Sigmoid colon (tissue), 7 donors: ENCODE results near the gene ANGPT4. TPM values are rescaled to one million over a fixed set of nuclear protein-coding genes. Genes with fewer than 3 reads are reported as not detected.

Experiments used
- DNase-seq: peaks from one replicate; pipeline ENCODE4 v3.0.0-alpha.2; 2019
- H3K27ac ChIP-seq, 4 donors: fragments of 200-600 bp; sonication (generic); one replicate each; pipeline ENCODE4 v1.5.1; 2016 to 2019; ENCODE audit warnings: mild to moderate bottlenecking in 1 of 4
- H3K27me3 ChIP-seq, 3 donors: fragments of 200-600 bp; sonication (generic); one replicate each; pipeline ENCODE4 v1.5.1; 2019; ENCODE audit warnings: mild to moderate bottlenecking in 1 of 3
- H3K36me3 ChIP-seq, 4 donors: fragments of 200-600 bp; sonication (generic); one replicate each; pipeline ENCODE4 v1.5.1; 2016 to 2019
- H3K4me1 ChIP-seq, 4 donors: fragments of 200-600 bp; sonication (generic); one replicate each; pipeline ENCODE4 v1.5.1; 2017 to 2019
- H3K4me3 ChIP-seq, 4 donors: fragments of 200-600 bp; sonication (generic); one replicate each; pipeline ENCODE4 v1.5.1; 2017 to 2019; ENCODE audit warnings: mild to moderate bottlenecking in 2 of 4, moderate library complexity in 1 of 4
- H3K9me3 ChIP-seq, 4 donors: fragments of 200-600 bp in 3 of 4; sonication (generic) in 3 of 4; one replicate each; pipeline versions ENCODE4 v1.5.1 to v1.6.1; 2013 to 2019
- EP300 ChIP-seq, 4 donors: sonication (generic); formaldehyde crosslinking; IDR thresholded peaks; one replicate each; pipeline ENCODE4 v1.6.1; 2017; ENCODE audit warnings: antibody characterized with exemption in 4 of 4
- POLR2A ChIP-seq, 2 donors: fragments of 450-650 bp; IDR thresholded peaks; one replicate each; pipeline ENCODE4 v1.6.1; 2016; ENCODE audit warnings: antibody characterized with exemption in 2 of 2, mild to moderate bottlenecking in 2 of 2, moderate library complexity in 2 of 2
- POLR2AphosphoS5 ChIP-seq, 4 donors: sonication (generic); formaldehyde crosslinking; IDR thresholded peaks; one replicate each; pipeline ENCODE4 v1.6.1; 2017; ENCODE audit warnings: antibody characterized with exemption in 4 of 4
- WGBS, 2 donors: extraction: QIAGEN DNeasy Blood & Tissue Kit; methylation state at CpG; one replicate each; pipeline ENCODE4 v1.1.7; 2013; 5-methylcytosine and 5-hydroxymethylcytosine counted together
- intact Hi-C: fragments of 100-400 bp; cut with DNase I; formaldehyde crosslinking; loops from one replicate; pipeline ENCODE4 v1.15.1; 2023
- polyA plus RNA-seq, 3 donors: library from polyadenylated mRNA; stranded (reverse); fragments of 200-250 nt; gene quantifications; one replicate each; pipeline ENCODE4 v1.2.3, GENCODE V29; 2013
- total RNA-seq, 4 donors: library from RNA; depleted of rRNA; stranded (reverse); fragments of >200 nt; gene quantifications; one replicate each; pipeline ENCODE4 v1.1.0, GENCODE V29; 2016
- TF ChIP-seq, protein P1 (sequence below), 4 experiments: fragments of 450-650 bp in 3 of 4; fragments of 200-600 bp in 1 of 4; IDR thresholded peaks; one replicate each; pipeline ENCODE4 v1.5.1; 2016 to 2019; ENCODE audit warnings: antibody characterized with exemption in 4 of 4, mild to moderate bottlenecking in 3 of 4, moderate library complexity in 2 of 4
- donor health status: healthy with polysubstance abuse.
- donor health status: Bipolar disorder and iron deficiency.
- donor health status: healthy.

Gene ANGPT4
- total and polyA plus RNA-seq, 7 donors, result under 0.01 to 0.28 (median 0.23) TPM; not detected in 3

DNA sequence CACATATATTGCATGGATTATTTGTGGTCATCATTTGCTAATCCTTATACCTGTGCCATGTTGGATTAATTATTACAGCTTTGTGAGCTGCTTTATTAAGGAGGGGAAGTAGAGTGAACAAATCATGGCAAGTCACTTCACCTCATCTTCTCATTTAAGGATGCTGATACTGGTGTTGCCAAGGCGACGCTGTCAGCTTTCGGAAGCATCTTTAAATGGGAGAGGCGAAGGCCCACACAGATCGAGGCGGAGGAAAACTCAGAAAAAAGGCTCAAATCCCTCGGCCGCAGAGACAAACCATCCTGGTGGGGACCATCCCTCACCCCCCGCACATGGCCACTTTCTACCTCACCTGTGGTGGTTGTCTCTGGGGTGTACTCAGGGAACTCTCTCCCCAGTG, 47.9 kb downstream of the ANGPT4 start:
- H3K4me1 ChIP-seq, result no peaks in the 10 kb centered on the region
- no peak overlapping the region for H3K4me3 ChIP-seq
- no peak overlapping the region for H3K27ac ChIP-seq
- H3K36me3 ChIP-seq, result no peaks in the 10 kb centered on the region
- DNase-seq, result no peak
- H3K9me3 ChIP-seq, result no peaks in the 10 kb centered on the region
- intact Hi-C loops, result no loop called here
- TF ChIP-seq POLR2AphosphoS5 (IDR thresholded peaks at IDR 0.05) (no peak), EP300 (IDR thresholded peaks at IDR 0.05) (no peak), POLR2A (IDR thresholded peaks at IDR 0.05) (no peak)
- TF ChIP-seq, protein P1, sequence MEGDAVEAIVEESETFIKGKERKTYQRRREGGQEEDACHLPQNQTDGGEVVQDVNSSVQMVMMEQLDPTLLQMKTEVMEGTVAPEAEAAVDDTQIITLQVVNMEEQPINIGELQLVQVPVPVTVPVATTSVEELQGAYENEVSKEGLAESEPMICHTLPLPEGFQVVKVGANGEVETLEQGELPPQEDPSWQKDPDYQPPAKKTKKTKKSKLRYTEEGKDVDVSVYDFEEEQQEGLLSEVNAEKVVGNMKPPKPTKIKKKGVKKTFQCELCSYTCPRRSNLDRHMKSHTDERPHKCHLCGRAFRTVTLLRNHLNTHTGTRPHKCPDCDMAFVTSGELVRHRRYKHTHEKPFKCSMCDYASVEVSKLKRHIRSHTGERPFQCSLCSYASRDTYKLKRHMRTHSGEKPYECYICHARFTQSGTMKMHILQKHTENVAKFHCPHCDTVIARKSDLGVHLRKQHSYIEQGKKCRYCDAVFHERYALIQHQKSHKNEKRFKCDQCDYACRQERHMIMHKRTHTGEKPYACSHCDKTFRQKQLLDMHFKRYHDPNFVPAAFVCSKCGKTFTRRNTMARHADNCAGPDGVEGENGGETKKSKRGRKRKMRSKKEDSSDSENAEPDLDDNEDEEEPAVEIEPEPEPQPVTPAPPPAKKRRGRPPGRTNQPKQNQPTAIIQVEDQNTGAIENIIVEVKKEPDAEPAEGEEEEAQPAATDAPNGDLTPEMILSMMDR (IDR thresholded peaks at IDR 0.05), result no peak
- peaks cover 0 to 6% (median 6%) of the 10 kb centered on the region in 3 donors for H3K27me3 ChIP-seq
- WGBS, 2 donors, result 89 to 90% methylated on average over 9 of the region's 9 CpGs

DNA sequence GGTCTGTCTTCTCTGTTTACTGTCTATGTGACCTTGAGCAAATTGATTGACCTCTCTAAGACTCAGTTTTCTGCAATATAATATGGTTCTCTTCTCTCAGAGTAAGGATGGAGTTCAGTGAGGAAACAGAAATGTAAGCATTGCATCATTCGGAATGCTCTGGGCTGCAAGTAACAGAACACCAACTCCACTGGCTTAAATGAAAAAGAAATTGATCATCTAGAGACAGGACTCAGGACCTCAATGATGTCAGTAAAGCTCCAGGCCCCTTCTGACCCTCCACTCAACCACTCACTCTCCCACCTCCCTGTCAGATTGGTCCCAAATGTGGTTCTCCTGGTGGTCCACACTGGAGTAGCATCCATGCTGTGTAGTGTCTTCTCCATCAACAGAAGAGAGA, 50.7 kb downstream of the ANGPT4 start:
- no peaks in the 10 kb centered on the region for H3K9me3 ChIP-seq
- H3K4me1 ChIP-seq, result no peaks in the 10 kb centered on the region
- no peak overlapping the region for H3K27ac ChIP-seq
- WGBS, 2 donors, result 96 to 98% methylated on average over 1 of the region's 1 CpG
- no peak for DNase-seq
- no peak overlapping the region for H3K4me3 ChIP-seq
- H3K27me3 ChIP-seq, result no peaks in the 10 kb centered on the region
- no peaks in the 10 kb centered on the region for H3K36me3 ChIP-seq
- intact Hi-C loops, result no loop called here
- no peak for TF ChIP-seq POLR2A (IDR thresholded peaks at IDR 0.05)

GRCh38 chr20:860891-861290, 55.2 kb downstream of the ANGPT4 start:
- Histone ChIP-seq H3K4me3 (no peak overlapping the region), H3K9me3 (no peaks in the 10 kb centered on the region), H3K36me3 (no peaks in the 10 kb centered on the region), H3K27ac (no peak overlapping the region), H3K4me1 (no peaks in the 10 kb centered on the region), H3K27me3 (no peaks in the 10 kb centered on the region)
- TF ChIP-seq EP300 (IDR thresholded peaks at IDR 0.05) (no peak), POLR2AphosphoS5 (IDR thresholded peaks at IDR 0.05) (no peak), POLR2A (IDR thresholded peaks at IDR 0.05) (no peak)
- TF ChIP-seq, protein P1 (IDR thresholded peaks at IDR 0.05), result no peak
- intact Hi-C loops, result no loop called here
- DNase-seq, result no peak
- 96% methylated on average over 2 of the region's 2 CpGs for WGBS, 2 donors

DNA sequence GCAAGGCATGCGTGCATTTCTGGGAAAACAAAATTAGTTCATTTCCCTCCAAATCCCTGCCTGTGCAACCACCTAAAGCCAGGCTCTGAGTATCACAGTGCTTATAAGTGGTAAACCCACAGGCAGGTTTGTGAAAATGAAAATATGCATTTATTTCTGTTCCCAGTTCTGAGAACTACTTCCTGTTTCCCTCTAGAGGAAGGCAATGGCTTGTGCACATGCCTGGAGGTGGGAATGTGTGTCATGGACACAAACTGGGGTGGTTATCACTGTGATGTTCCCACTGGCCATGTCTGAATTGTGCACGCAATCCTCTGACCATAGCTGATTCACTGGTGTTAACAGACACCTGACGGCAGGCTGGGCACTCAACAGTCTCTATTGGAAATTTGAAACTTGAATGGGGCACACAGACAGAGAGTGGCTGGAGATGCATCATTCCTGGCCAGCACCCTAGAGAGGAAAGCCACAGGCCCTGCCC, 56.3 kb downstream of the ANGPT4 start:
- H3K27ac ChIP-seq, result no peak overlapping the region
- no peak for DNase-seq
- H3K4me1 ChIP-seq, result no peaks in the 10 kb centered on the region
- intact Hi-C loops, result no loop called here
- H3K27me3 ChIP-seq, result no peaks in the 10 kb centered on the region
- no peaks in the 10 kb centered on the region for H3K9me3 ChIP-seq
- H3K36me3 ChIP-seq, result no peaks in the 10 kb centered on the region
- TF ChIP-seq POLR2A (IDR thresholded peaks at IDR 0.05), result no peak
- TF ChIP-seq, protein P1 (IDR thresholded peaks at IDR 0.05), result no peak
- TF ChIP-seq POLR2AphosphoS5 (IDR thresholded peaks at IDR 0.05), result no peak
- TF ChIP-seq EP300 (IDR thresholded peaks at IDR 0.05), result no peak
- H3K4me3 ChIP-seq, result no peak overlapping the region
- 60 to 75% methylated on average over 3 of the region's 3 CpGs for whole genome bisulfite sequencing, 2 donors

GRCh38 chr20:858011-858410, 58.1 kb downstream of the ANGPT4 start:
- Histone ChIP-seq H3K4me1 (no peaks in the 10 kb centered on the region), H3K27ac (no peak overlapping the region), H3K27me3 (no peaks in the 10 kb centered on the region), H3K9me3 (no peaks in the 10 kb centered on the region), H3K4me3 (no peak overlapping the region), H3K36me3 (no peaks in the 10 kb centered on the region)
- 87 to 89% methylated on average over 6 of the region's 6 CpGs for WGBS, 2 donors
- TF ChIP-seq EP300 (IDR thresholded peaks at IDR 0.05), result no peak
- no peak for TF ChIP-seq POLR2A (IDR thresholded peaks at IDR 0.05)
- TF ChIP-seq POLR2AphosphoS5 (IDR thresholded peaks at IDR 0.05), result no peak
- TF ChIP-seq, protein P1 (IDR thresholded peaks at IDR 0.05), result no peak
- intact Hi-C loops, result no loop called here
- DNase-seq, result no peak
